Vagina (tissue), 2 donors: ENCODE data around the gene SCO2. TPM values are rescaled to one million over a fixed set of nuclear protein-coding genes. Genes with fewer than 3 reads are reported as not detected.

ENCODE experiments used
- DNase-seq, 2 donors: peaks; one replicate each; pipeline ENCODE4 v3.0.0-alpha.2; 2017; ENCODE audit errors: extremely low spot score in 2 of 2
- H3K27ac ChIP-seq: fragments of 200-600 bp; sonication (generic); one replicate; pipeline ENCODE4 v1.5.1; 2019
- H3K27me3 ChIP-seq: fragments of 200-600 bp; sonication (generic); one replicate; pipeline ENCODE4 v1.5.1; 2019
- H3K36me3 ChIP-seq, 2 donors: fragments of 200-600 bp; sonication (generic); one replicate each; pipeline ENCODE4 v1.5.1; 2017 to 2019
- H3K4me1 ChIP-seq: fragments of 200-600 bp; sonication (generic); one replicate; pipeline ENCODE4 v1.5.1; 2019
- H3K4me3 ChIP-seq, 2 donors: fragments of 200-600 bp; sonication (generic); 1 replicate in 1 of 2; 2 replicates in 1 of 2; pipeline ENCODE4 v1.5.1; 2016 to 2019
- H3K9me3 ChIP-seq: fragments of 200-600 bp; sonication (generic); one replicate; pipeline ENCODE4 v1.5.1; 2019
- POLR2A ChIP-seq, 2 donors: fragments of 450-650 bp; IDR thresholded peaks; one replicate each; pipeline ENCODE4 v1.6.1; 2017; ENCODE audit warnings: antibody characterized with exemption in 2 of 2, mild to moderate bottlenecking in 2 of 2, moderate library complexity in 2 of 2
- POLR2AphosphoS5 ChIP-seq, 2 donors: sonication (generic); formaldehyde crosslinking; IDR thresholded peaks; one replicate each; pipeline ENCODE4 v1.9.0; 2017; ENCODE audit warnings: antibody characterized with exemption in 2 of 2, mild to moderate bottlenecking in 2 of 2, low read depth in 1 of 2; ENCODE audit not compliant: insufficient read depth in 1 of 2
- intact Hi-C: fragments of 100-400 bp; cut with DNase I; formaldehyde crosslinking; loops from one replicate; pipeline ENCODE4 v1.15.1; 2023
- total RNA-seq: library from RNA; depleted of rRNA; stranded (reverse); fragments of >200 nt; gene quantifications from one replicate; pipeline ENCODE4 v1.2.3, GENCODE V29; 2016
- TF ChIP-seq, protein P1 (sequence below), 3 experiments: fragments of 450-650 bp in 2 of 3; fragments of 200-600 bp in 1 of 3; sonication (generic) in 1 of 3; IDR thresholded peaks; one replicate each; pipeline ENCODE4 v1.5.1; 2017 to 2019; ENCODE audit warnings: antibody characterized with exemption in 3 of 3, mild to moderate bottlenecking in 2 of 3, moderate library complexity in 2 of 3

SCO2 gene
- total RNA-seq, 1 donor from 2014 or later, result 25.0 TPM

GRCh38 chr22:50531962-50532674, 6.7 kb upstream of the SCO2 start:
- H3K9me3 ChIP-seq, result no peaks in the 10 kb centered on the region
- DNase-seq, result peak in 1 of 2 donors; percentile 88
- H3K27ac ChIP-seq, result peak overlapping the region; percentile 96
- no peaks in the 10 kb centered on the region for H3K36me3 ChIP-seq
- peak overlapping the region; percentile 58 to 60 for H3K4me3 ChIP-seq
- H3K4me1 ChIP-seq, result peaks cover 39% of the 10 kb centered on the region
- TF ChIP-seq, protein P1, sequence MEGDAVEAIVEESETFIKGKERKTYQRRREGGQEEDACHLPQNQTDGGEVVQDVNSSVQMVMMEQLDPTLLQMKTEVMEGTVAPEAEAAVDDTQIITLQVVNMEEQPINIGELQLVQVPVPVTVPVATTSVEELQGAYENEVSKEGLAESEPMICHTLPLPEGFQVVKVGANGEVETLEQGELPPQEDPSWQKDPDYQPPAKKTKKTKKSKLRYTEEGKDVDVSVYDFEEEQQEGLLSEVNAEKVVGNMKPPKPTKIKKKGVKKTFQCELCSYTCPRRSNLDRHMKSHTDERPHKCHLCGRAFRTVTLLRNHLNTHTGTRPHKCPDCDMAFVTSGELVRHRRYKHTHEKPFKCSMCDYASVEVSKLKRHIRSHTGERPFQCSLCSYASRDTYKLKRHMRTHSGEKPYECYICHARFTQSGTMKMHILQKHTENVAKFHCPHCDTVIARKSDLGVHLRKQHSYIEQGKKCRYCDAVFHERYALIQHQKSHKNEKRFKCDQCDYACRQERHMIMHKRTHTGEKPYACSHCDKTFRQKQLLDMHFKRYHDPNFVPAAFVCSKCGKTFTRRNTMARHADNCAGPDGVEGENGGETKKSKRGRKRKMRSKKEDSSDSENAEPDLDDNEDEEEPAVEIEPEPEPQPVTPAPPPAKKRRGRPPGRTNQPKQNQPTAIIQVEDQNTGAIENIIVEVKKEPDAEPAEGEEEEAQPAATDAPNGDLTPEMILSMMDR (IDR thresholded peaks at IDR 0.05), result no peak
- TF ChIP-seq POLR2A (IDR thresholded peaks at IDR 0.05) (peak in 1 of 2 donors; percentile 10), POLR2AphosphoS5 (IDR thresholded peaks at IDR 0.05; ENCODE audit: insufficient read depth in 1 of 2, low read depth in 1 of 2) (peak in 1 of 2 donors; percentile 73)
- H3K27me3 ChIP-seq, result no peaks in the 10 kb centered on the region
- intact Hi-C loops, result no loop called here

DNA sequence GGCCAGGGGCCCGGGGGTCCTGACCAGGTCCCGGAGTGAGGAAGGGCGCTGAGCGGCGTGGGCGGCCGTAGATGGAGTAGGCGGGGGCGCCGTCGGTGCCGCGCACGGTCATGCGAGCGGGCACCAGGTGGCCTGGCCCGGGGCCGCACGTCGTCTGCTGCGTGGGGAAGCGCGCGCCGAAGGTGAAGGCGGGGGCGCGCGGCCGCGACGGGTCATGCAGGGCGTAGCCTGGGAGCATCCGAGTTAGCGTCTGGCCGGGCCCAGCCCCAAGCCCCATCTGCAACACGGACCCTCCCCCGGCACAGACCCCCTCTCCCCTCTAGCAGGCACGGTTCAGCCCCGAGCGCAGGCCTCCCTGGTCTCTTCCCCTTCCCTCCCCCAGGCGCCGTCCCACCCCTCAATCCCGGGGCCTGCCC, 6.2 kb upstream of the SCO2 start:
- H3K27me3 ChIP-seq, result no peaks in the 10 kb centered on the region
- no peak for TF ChIP-seq POLR2AphosphoS5 (IDR thresholded peaks at IDR 0.05; ENCODE audit: insufficient read depth in 1 of 2, low read depth in 1 of 2)
- H3K4me1 ChIP-seq, result peaks cover 45% of the 10 kb centered on the region
- intact Hi-C loops, result no loop called here
- peak in 1 of 2 donors; percentile 87 for DNase-seq
- no peaks in the 10 kb centered on the region for H3K36me3 ChIP-seq
- H3K27ac ChIP-seq, result peak overlapping the region; percentile 96
- H3K9me3 ChIP-seq, result no peaks in the 10 kb centered on the region
- peak overlapping the region; percentile 58 to 60 for H3K4me3 ChIP-seq

DNA sequence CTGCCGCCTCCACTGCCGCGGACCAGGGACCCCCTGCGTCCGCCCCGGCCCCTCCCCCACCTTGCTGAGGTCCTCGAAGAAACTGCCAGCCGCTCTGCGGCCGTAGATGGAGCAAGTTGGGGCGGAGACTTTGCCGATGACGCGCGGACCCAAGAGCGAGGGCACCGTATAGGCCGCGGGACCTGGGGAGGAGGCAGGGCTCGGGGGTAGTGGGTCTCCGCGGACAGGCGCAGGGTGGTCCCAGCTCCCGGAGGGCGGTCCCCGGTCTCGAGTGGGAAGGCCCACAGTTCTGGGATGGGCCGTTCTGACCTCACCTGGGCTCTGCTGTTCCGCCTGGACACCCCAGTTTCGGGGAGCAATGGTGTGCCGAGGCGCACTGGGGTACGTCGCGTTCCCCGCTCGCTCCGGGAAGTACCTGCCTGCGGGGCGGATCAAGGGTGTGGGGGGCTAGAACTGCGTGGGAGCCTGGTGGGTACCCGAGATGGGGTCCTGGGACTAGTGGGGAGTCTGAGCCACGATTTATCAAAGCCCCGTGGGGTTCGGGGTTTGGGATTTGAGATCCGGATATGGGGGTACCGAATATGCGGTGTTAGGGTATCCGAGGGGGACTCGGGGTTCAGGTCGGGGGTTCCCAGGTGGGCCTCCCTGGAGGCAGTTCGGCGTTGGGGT, 5.6 kb upstream of the SCO2 start:
- peak overlapping the region; percentile 58 to 60 for H3K4me3 ChIP-seq
- intact Hi-C loops, result no loop called here

GRCh38 chr22:50530580-50530876, 5.1 kb upstream of the SCO2 start:
- Histone ChIP-seq H3K27me3 (no peaks in the 10 kb centered on the region), H3K9me3 (no peaks in the 10 kb centered on the region), H3K4me1 (peaks cover 47% of the 10 kb centered on the region), H3K36me3 (no peaks in the 10 kb centered on the region), H3K4me3 (peak overlapping the region; percentile 58 to 60), H3K27ac (peak overlapping the region; percentile 96)
- intact Hi-C loops, result no loop called here
- TF ChIP-seq POLR2AphosphoS5 (IDR thresholded peaks at IDR 0.05; ENCODE audit: insufficient read depth in 1 of 2, low read depth in 1 of 2) (peak in 1 of 2 donors; percentile 79), POLR2A (IDR thresholded peaks at IDR 0.05) (no peak)
- DNase-seq, result no peak

More for the DNA sequence above, 5.6 kb upstream of the SCO2 start:
- Histone ChIP-seq H3K4me1 (peaks cover 47% of the 10 kb centered on the region), H3K27ac (peak overlapping the region; percentile 96), H3K27me3 (no peaks in the 10 kb centered on the region), H3K36me3 (no peaks in the 10 kb centered on the region), H3K9me3 (no peaks in the 10 kb centered on the region)
- TF ChIP-seq POLR2AphosphoS5 (IDR thresholded peaks at IDR 0.05; ENCODE audit: insufficient read depth in 1 of 2, low read depth in 1 of 2), result peak in 1 of 2 donors; percentile 87
- TF ChIP-seq, protein P1 (IDR thresholded peaks at IDR 0.05), result no peak
- TF ChIP-seq POLR2A (IDR thresholded peaks at IDR 0.05), result peak in 1 of 2 donors; percentile 83
- peak in 1 of 2 donors; percentile 93 for DNase-seq

DNA sequence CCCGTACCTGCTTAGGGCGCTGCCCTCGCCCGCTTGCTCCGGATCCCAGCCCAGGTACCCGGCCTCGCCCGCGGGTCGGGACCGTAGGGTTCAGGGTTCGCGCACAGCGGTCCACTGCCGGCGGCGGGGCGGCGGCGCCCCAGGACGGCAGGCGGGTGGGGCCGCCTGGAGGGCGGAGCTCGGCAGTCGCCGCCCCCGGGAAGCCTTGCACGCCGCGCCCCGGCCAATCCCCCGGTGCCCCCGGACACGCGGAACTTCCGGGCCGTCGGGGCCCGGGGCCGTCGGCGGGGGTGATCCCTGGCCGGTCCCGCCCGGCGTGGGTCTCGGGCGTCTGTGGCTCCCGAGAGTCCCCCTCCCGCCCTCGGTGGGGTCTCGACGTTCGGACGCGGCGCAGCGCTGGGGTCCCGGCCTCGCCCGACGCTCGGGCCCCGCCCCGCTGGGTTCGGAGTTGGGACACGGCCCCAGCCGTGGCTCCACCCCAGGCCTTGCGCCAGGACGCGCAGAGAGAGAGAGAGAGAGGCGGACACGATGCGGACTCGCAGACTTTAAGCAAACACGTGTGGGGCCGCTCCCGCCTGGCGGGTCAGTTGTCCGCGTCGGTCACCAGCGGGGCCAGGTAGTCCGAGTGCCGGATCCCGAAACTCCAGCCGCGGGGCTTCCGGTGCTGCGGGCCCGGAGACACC, 4.6 kb upstream of the SCO2 start, which contains the start of gene TYMP:
TSS of gene TYMP (minus strand) at position 116 of the 683 bp plus-strand sequence. CDS start 303 bp downstream, outside the sequence.
- H3K27ac ChIP-seq, result peak within 1 kb of the TSS; percentile 96
- H3K4me3 ChIP-seq, result peak within 1 kb of the TSS; percentile 58 to 60
- no peaks in the 10 kb centered on the region for H3K36me3 ChIP-seq
- DNase-seq, result no peak
- TF ChIP-seq, protein P1 (IDR thresholded peaks at IDR 0.05), result no peak
- peak in 1 of 2 donors; percentile 7 for TF ChIP-seq POLR2AphosphoS5 (IDR thresholded peaks at IDR 0.05; ENCODE audit: insufficient read depth in 1 of 2, low read depth in 1 of 2)
- TF ChIP-seq POLR2A (IDR thresholded peaks at IDR 0.05), result peak in 1 of 2 donors; percentile 48
- intact Hi-C loops, result loop anchor here (5.0 to 10.0 kb wide), 2 partner anchors 52 to 265 kb away; partner anchors contain the start of genes CHKB and MAPK12
- H3K9me3 ChIP-seq, result no peaks in the 10 kb centered on the region
- H3K27me3 ChIP-seq, result no peaks in the 10 kb centered on the region
- peaks cover 48% of the 10 kb centered on the region for H3K4me1 ChIP-seq
